Mammary epithelial cell (primary cell): ENCODE measurements around the gene IL1R2.

Experiments
- CTCF ChIP-seq, 2 donors: IDR thresholded peaks in 1 of 2; conservative IDR thresholded peaks in 1 of 2; 2 replicates each; pipeline ENCODE4 v1.5.1; 2011 to 2012; ENCODE audit warnings: inconsistent platforms in 2 of 2, low read length in 2 of 2, mild to moderate bottlenecking in 2 of 2, control low read depth in 1 of 2, low read depth in 1 of 2; ENCODE audit not compliant: insufficient read depth in 1 of 2; ENCODE audit errors: extremely low read depth in 1 of 2
- EZH2 ChIP-seq: IDR thresholded peaks from 2 replicates; pipeline ENCODE4 v1.6.1; 2012; ENCODE audit warnings: low read length, inconsistent platforms, borderline replicate concordance

- no peak for TF ChIP-seq CTCF (conservative IDR thresholded peaks at IDR 0.05 in 1 of 2, IDR thresholded peaks at IDR 0.05 in 1 of 2; ENCODE audit: extremely low read depth in 1 of 2, insufficient read depth in 1 of 2, low read depth in 1 of 2, low read length in 2 of 2)
- TF ChIP-seq EZH2 = no peak
Observed at GRCh38 chr2:102050854-102051391, 59.2 kb downstream of the IL1R2 start.
